ENCODE results near the gene ULK1.

ULK1 gene

GRCh38 chr12:131949431-131950181 lies 55.2 kb downstream of the ULK1 start, which contains the start of gene EP400 (continued):
- no peak; the same call in 1 of the 2 replicates for TF ChIP-seq ZBTB11 (tag by site-specific recombination; conservative IDR thresholded peaks at IDR 0.05; ENCODE audit: low read depth)
- peak; percentile 66; the same call in 1 of the 2 replicates for TF ChIP-seq ZSCAN30 (tag by site-specific recombination; IDR thresholded peaks at IDR 0.05)
- TF ChIP-seq PATZ1 (tag by site-specific recombination; IDR thresholded peaks at IDR 0.05): peak; percentile 74
- TF ChIP-seq ZNF335 (tag by site-specific recombination; conservative IDR thresholded peaks at IDR 0.05): no peak
- TF ChIP-seq ZNF624 (tag by site-specific recombination; IDR thresholded peaks at IDR 0.05): no peak
- no peak for TF ChIP-seq ZNF146 (tag by site-specific recombination; IDR thresholded peaks at IDR 0.05)
- TF ChIP-seq PRDM1 (tag by site-specific recombination; IDR thresholded peaks at IDR 0.05): no peak
- TF ChIP-seq KLF9 (tag by site-specific recombination; IDR thresholded peaks at IDR 0.05; ENCODE audit: low read depth): peak; percentile 84
- no peak for TF ChIP-seq HOXA7 (CRISPR knock-in tag; IDR thresholded peaks at IDR 0.05; ENCODE audit: borderline replicate concordance)
- TF ChIP-seq ZNF670 (tag by site-specific recombination; IDR thresholded peaks at IDR 0.05; ENCODE audit: low read depth): no peak
- TF ChIP-seq ZNF433 (tag by site-specific recombination; IDR thresholded peaks at IDR 0.05; ENCODE audit: low read depth): no peak
- no peak for TF ChIP-seq TCF7L2 (IDR thresholded peaks at IDR 0.05; ENCODE audit: borderline replicate concordance, low read depth, low read length)
- no peak for TF ChIP-seq ZNF2 (tag by site-specific recombination; IDR thresholded peaks at IDR 0.05)
- no peak; the same call in 1 of the 2 replicates for TF ChIP-seq ZNF184 (tag by site-specific recombination; IDR thresholded peaks at IDR 0.05)
- peak; percentile 67 for TF ChIP-seq KLF1 (tag by site-specific recombination; IDR thresholded peaks at IDR 0.05)
- TF ChIP-seq ZNF664 (tag by site-specific recombination; IDR thresholded peaks at IDR 0.05): no peak
- no peak for TF ChIP-seq OSR2 (tag by site-specific recombination; IDR thresholded peaks at IDR 0.05)
- no peak for TF ChIP-seq ZNF174 (tag by site-specific recombination; IDR thresholded peaks at IDR 0.05)
- TF ChIP-seq SALL2 (tag by site-specific recombination; IDR thresholded peaks at IDR 0.05; ENCODE audit: borderline replicate concordance): no peak
- TF ChIP-seq KLF10 (tag by site-specific recombination; IDR thresholded peaks at IDR 0.05): peak; percentile 86
- no peak for TF ChIP-seq ZFP37 (tag by site-specific recombination; IDR thresholded peaks at IDR 0.05)
- TF ChIP-seq GLIS1 (tag by site-specific recombination; IDR thresholded peaks at IDR 0.05): no peak
- peak; percentile 63 for TF ChIP-seq ZBTB26 (tag by site-specific recombination; optimal IDR thresholded peaks at IDR 0.05)
- no peak for TF ChIP-seq ZNF404 (tag by site-specific recombination; IDR thresholded peaks at IDR 0.05)
- TF ChIP-seq PRDM10 (tag by site-specific recombination; IDR thresholded peaks at IDR 0.05): 0 out of 2 replicates have a peak, but pooled peaks have one; percentile 9
- TF ChIP-seq ZBTB8A (tag by site-specific recombination; IDR thresholded peaks at IDR 0.05): peak; percentile 75
- no peak for TF ChIP-seq PRDM4 (tag by site-specific recombination; IDR thresholded peaks at IDR 0.05)
- no peak for TF ChIP-seq ZNF501 (tag by site-specific recombination; IDR thresholded peaks at IDR 0.05)
